ENCODE measurements around the gene KIRREL1.

The KIRREL1 gene

GRCh38 chr1:158037008-158037865 lies 43.8 kb downstream of the KIRREL1 start:
- no peak for DNase-seq

- DNase-seq = peak; percentile 68
Measured at GRCh38 chr1:158037866-158038359, 44.5 kb downstream of the KIRREL1 start.

GRCh38 chr1:158038793-158039192 lies 45.3 kb downstream of the KIRREL1 start:
- no peak for DNase-seq

GRCh38 chr1:158039380-158039779 lies 45.9 kb downstream of the KIRREL1 start:
- no peak for DNase-seq

GRCh38 chr1:158040323-158040722 lies 46.9 kb downstream of the KIRREL1 start:
- no peak for DNase-seq

GRCh38 chr1:158043232-158043631 lies 49.8 kb downstream of the KIRREL1 start:
- no peak for DNase-seq

- peak; percentile 82 for DNase-seq
Measured at GRCh38 chr1:158045639-158046038, 52.2 kb downstream of the KIRREL1 start.

- no peak for DNase-seq
Measured at GRCh38 chr1:158046715-158047510, 53.5 kb downstream of the KIRREL1 start.

GRCh38 chr1:158048371-158049067 lies 55.1 kb downstream of the KIRREL1 start:
- DNase-seq = no peak

GRCh38 chr1:158049853-158050252 lies 56.4 kb downstream of the KIRREL1 start:
- DNase-seq = peak; percentile 78

GRCh38 chr1:158053276-158053675 lies 59.8 kb downstream of the KIRREL1 start:
- DNase-seq = no peak

GRCh38 chr1:158054721-158055120 lies 61.3 kb downstream of the KIRREL1 start:
- no peak for DNase-seq

- no peak for DNase-seq
Measured at GRCh38 chr1:158055854-158056253, 62.4 kb downstream of the KIRREL1 start.

- DNase-seq = no peak
Measured at GRCh38 chr1:158056498-158056897, 63.1 kb downstream of the KIRREL1 start.

- peak; percentile 48 for DNase-seq
Measured at GRCh38 chr1:158058237-158058985, 65.0 kb downstream of the KIRREL1 start.

- no peak for DNase-seq
Measured at GRCh38 chr1:158059984-158060383, 66.5 kb downstream of the KIRREL1 start.

GRCh38 chr1:158062174-158062573 lies 68.7 kb downstream of the KIRREL1 start:
- no peak for DNase-seq

- DNase-seq = peak; percentile 43
Measured at GRCh38 chr1:158067662-158068061, 74.2 kb downstream of the KIRREL1 start.

GRCh38 chr1:158068918-158069317 lies 75.5 kb downstream of the KIRREL1 start:
- DNase-seq = no peak

- DNase-seq = no peak
Measured at GRCh38 chr1:158071138-158071537, 77.7 kb downstream of the KIRREL1 start.

GRCh38 chr1:158075078-158075477 lies 81.6 kb downstream of the KIRREL1 start:
- DNase-seq = no peak

- no peak for DNase-seq
Measured at GRCh38 chr1:158076441-158076840, 83.0 kb downstream of the KIRREL1 start.

All from fibroblast of upper back skin (primary cell).